Neuronal stem cell (in vitro differentiated cells): ENCODE results near the gene FCHSD2.

ENCODE experiments used
- DNase-seq: peaks from one replicate; pipeline ENCODE4 v3.0.0-alpha.2; 2013; ENCODE audit warnings: low spot score
- H2AFZ ChIP-seq: one replicate; pipeline ENCODE4 v1.6.1; 2013; ENCODE audit warnings: mild to moderate bottlenecking, low read length, inconsistent platforms
- H2AK5ac ChIP-seq: 2 replicates; pipeline ENCODE4 v1.6.1; 2013; ENCODE audit warnings: low read depth, mild to moderate bottlenecking, inconsistent platforms, low read length, moderate library complexity, mixed read lengths
- H2BK120ac ChIP-seq: 2 replicates; pipeline ENCODE4 v1.6.1; 2013; ENCODE audit warnings: low read depth, mild to moderate bottlenecking, inconsistent platforms, low read length, moderate library complexity, mixed read lengths
- H2BK12ac ChIP-seq: one replicate; pipeline ENCODE4 v1.6.1; 2013; ENCODE audit warnings: low read length, inconsistent platforms
- H2BK15ac ChIP-seq: 2 replicates; pipeline ENCODE4 v1.6.1; 2013; ENCODE audit warnings: mild to moderate bottlenecking, low read length, inconsistent platforms, mixed read lengths
- H2BK5ac ChIP-seq: one replicate; pipeline ENCODE4 v1.6.1; 2013; ENCODE audit warnings: inconsistent platforms, mild to moderate bottlenecking, low read length, moderate library complexity
- H3K14ac ChIP-seq: one replicate; pipeline ENCODE4 v1.6.1; 2013; ENCODE audit warnings: low read length, inconsistent platforms
- H3K18ac ChIP-seq: 2 replicates; pipeline ENCODE4 v1.6.1; 2013; ENCODE audit warnings: low read length, inconsistent platforms
- H3K23ac ChIP-seq: 2 replicates; pipeline ENCODE4 v1.6.1; 2013; ENCODE audit warnings: low read depth, mild to moderate bottlenecking, mixed read lengths, low read length, inconsistent platforms; ENCODE audit not compliant: poor library complexity
- H3K27ac ChIP-seq: replicated peaks from 3 replicates; pipeline ENCODE4 v1.5.1; 2013; ENCODE audit warnings: low read length, inconsistent platforms
- H3K27me3 ChIP-seq, 3 experiments: 2 replicates each; pipeline ENCODE4 v1.6.1; 2013; ENCODE audit warnings: low read length in 3 of 3, mild to moderate bottlenecking in 2 of 3, inconsistent platforms in 1 of 3, low read depth in 1 of 3, mixed read lengths in 1 of 3, moderate library complexity in 1 of 3; ENCODE audit not compliant: control insufficient read depth in 3 of 3, insufficient read depth in 3 of 3
- H3K36me3 ChIP-seq, 2 donors: replicated peaks in 1 of 2; 2 replicates each; pipeline ENCODE4 v1.6.1; 2013; ENCODE audit warnings: low read length in 2 of 2; ENCODE audit not compliant: control insufficient read depth in 2 of 2, insufficient read depth in 2 of 2
- H3K4ac ChIP-seq: 2 replicates; pipeline ENCODE4 v1.6.1; 2013; ENCODE audit warnings: inconsistent platforms, mild to moderate bottlenecking, low read length, moderate library complexity
- H3K4me1 ChIP-seq, 2 donors: 1 replicate in 1 of 2; 2 replicates in 1 of 2; pipeline ENCODE4 v1.6.1; 2013; ENCODE audit warnings: low read length in 2 of 2, low read depth in 1 of 2; ENCODE audit not compliant: control insufficient read depth in 2 of 2, insufficient read depth in 1 of 2
- H3K4me2 ChIP-seq: one replicate; pipeline ENCODE4 v1.6.1; 2013; ENCODE audit warnings: mild to moderate bottlenecking, low read length, inconsistent platforms; ENCODE audit not compliant: insufficient read depth, poor library complexity, severe bottlenecking
- H3K4me3 ChIP-seq, 2 donors: 2 replicates each; pipeline ENCODE4 v1.5.1; 2013; ENCODE audit warnings: low read length in 2 of 2, mild to moderate bottlenecking in 2 of 2, inconsistent platforms in 1 of 2, moderate library complexity in 1 of 2
- H3K79me1 ChIP-seq: one replicate; pipeline ENCODE4 v1.6.1; 2013; ENCODE audit warnings: low read depth, mild to moderate bottlenecking, inconsistent platforms, low read length, moderate library complexity
- H3K9ac ChIP-seq: one replicate; pipeline ENCODE4 v1.6.1; 2013; ENCODE audit warnings: mild to moderate bottlenecking, low read depth, low read length, inconsistent platforms; ENCODE audit not compliant: poor library complexity
- H3K9me3 ChIP-seq, 2 donors: replicated peaks in 1 of 2; 2 replicates each; pipeline versions ENCODE3 to v1.6.1; 2013; ENCODE audit warnings: low read length in 2 of 2, mild to moderate bottlenecking in 2 of 2, inconsistent platforms in 1 of 2, low read depth in 1 of 2, mixed read lengths in 1 of 2, moderate library complexity in 1 of 2; ENCODE audit not compliant: control insufficient read depth in 2 of 2, insufficient read depth in 1 of 2
- H4K8ac ChIP-seq: one replicate; pipeline ENCODE4 v1.6.1; 2013; ENCODE audit warnings: low read depth, mild to moderate bottlenecking, inconsistent platforms, low read length, moderate library complexity
- H4K91ac ChIP-seq: one replicate; pipeline ENCODE4 v1.6.1; 2013; ENCODE audit warnings: low read length, low read depth, mild to moderate bottlenecking, inconsistent platforms; ENCODE audit not compliant: poor library complexity
- WGBS, 2 donors: extraction: QIAGEN DNeasy Blood & Tissue Kit; methylation state at CpG; one replicate each; pipeline ENCODE4 v1.1.7; 2013; ENCODE audit warnings: missing lambda C conversion rate in 2 of 2, mixed read lengths in 1 of 2; ENCODE audit not compliant: insufficient read length in 2 of 2, insufficient replicate concordance in 1 of 2; ENCODE audit errors: extremely low coverage in 2 of 2; 5-methylcytosine and 5-hydroxymethylcytosine counted together

FCHSD2 gene

GRCh38 chr11:72974487-72975205 is 167.5 kb downstream of the FCHSD2 start:
- Histone ChIP-seq H4K8ac (no peak overlapping the region), H3K18ac (no peak overlapping the region), H3K36me3 (peaks cover 0 to 20% of the 10 kb centered on the region in 2 donors), H4K91ac (no peak overlapping the region), H3K4me2 (no peak overlapping the region), H3K23ac (no peak overlapping the region), H3K79me1 (no peaks in the 10 kb centered on the region), H3K27ac (no peak overlapping the region), H2BK15ac (no peak overlapping the region), H2BK120ac (no peak overlapping the region), H3K27me3 (no peaks in the 10 kb centered on the region), H2AFZ (no peak overlapping the region), H3K14ac (no peak overlapping the region), H3K4me3 (no peak overlapping the region), H3K4ac (no peak overlapping the region), H2AK5ac (no peak overlapping the region), H3K9ac (no peak overlapping the region), H2BK12ac (no peak overlapping the region), H2BK5ac (no peak overlapping the region), H3K4me1 (no peaks in the 10 kb centered on the region), H3K9me3 (peaks cover 0 to 5% of the 10 kb centered on the region in 2 donors)
- no peak for DNase-seq
- no CpG with 5 or more reads among the region's 3 CpGs for WGBS, 2 donors

GRCh38 chr11:72972496-72973128 is 169.5 kb downstream of the FCHSD2 start:
- Histone ChIP-seq H3K14ac (no peak overlapping the region), H2BK12ac (no peak overlapping the region), H3K9ac (no peak overlapping the region), H2AK5ac (no peak overlapping the region), H3K79me1 (no peaks in the 10 kb centered on the region), H3K4me1 (no peaks in the 10 kb centered on the region), H4K91ac (no peak overlapping the region), H3K23ac (no peak overlapping the region), H3K9me3 (peaks cover 0 to 5% of the 10 kb centered on the region in 2 donors), H3K18ac (no peak overlapping the region), H4K8ac (no peak overlapping the region), H3K27me3 (no peaks in the 10 kb centered on the region), H2AFZ (no peak overlapping the region), H3K4me3 (no peak overlapping the region), H2BK120ac (no peak overlapping the region), H3K27ac (no peak overlapping the region), H2BK5ac (no peak overlapping the region), H2BK15ac (no peak overlapping the region), H3K4me2 (no peak overlapping the region), H3K36me3 (peaks cover 0 to 9% of the 10 kb centered on the region in 2 donors), H3K4ac (no peak overlapping the region)
- DNase-seq = no peak
- WGBS, 2 donors = no CpG with 5 or more reads among the region's 6 CpGs

- WGBS, 2 donors = no CpG with 5 or more reads among the region's 6 CpGs
- H3K4me1 ChIP-seq = no peaks in the 10 kb centered on the region
- H2AFZ ChIP-seq = no peak overlapping the region
- no peak overlapping the region for H2BK120ac ChIP-seq
- no peak overlapping the region for H4K8ac ChIP-seq
- H4K91ac ChIP-seq = no peak overlapping the region
- H3K23ac ChIP-seq = no peak overlapping the region
- H3K27ac ChIP-seq = no peak overlapping the region
- H3K27me3 ChIP-seq = no peaks in the 10 kb centered on the region
- no peak overlapping the region for H2BK12ac ChIP-seq
- H2AK5ac ChIP-seq = no peak overlapping the region
- peaks cover 0 to 3% of the 10 kb centered on the region in 2 donors for H3K9me3 ChIP-seq
- H3K18ac ChIP-seq = no peak overlapping the region
- no peak overlapping the region for H2BK15ac ChIP-seq
- H3K4ac ChIP-seq = no peak overlapping the region
- peaks cover 0 to 9% of the 10 kb centered on the region in 2 donors for H3K36me3 ChIP-seq
- DNase-seq = no peak
- no peak overlapping the region for H3K9ac ChIP-seq
- H3K79me1 ChIP-seq = no peaks in the 10 kb centered on the region
- H3K14ac ChIP-seq = no peak overlapping the region
- H3K4me3 ChIP-seq = no peak overlapping the region
- H2BK5ac ChIP-seq = no peak overlapping the region
- H3K4me2 ChIP-seq = no peak overlapping the region
Measured at GRCh38 chr11:72971192-72971967, 170.7 kb downstream of the FCHSD2 start.

- no peaks in the 10 kb centered on the region for H3K27me3 ChIP-seq
- no peak overlapping the region for H4K91ac ChIP-seq
- no peak overlapping the region for H3K4me3 ChIP-seq
- no peaks in the 10 kb centered on the region for H3K79me1 ChIP-seq
- no peak overlapping the region for H3K4ac ChIP-seq
- no peak for DNase-seq
- no peak overlapping the region for H2BK5ac ChIP-seq
- H3K9me3 ChIP-seq = peaks cover 0 to 3% of the 10 kb centered on the region in 2 donors
- no peak overlapping the region for H4K8ac ChIP-seq
- H3K4me1 ChIP-seq = no peaks in the 10 kb centered on the region
- H3K36me3 ChIP-seq = peaks cover 0 to 10% of the 10 kb centered on the region in 2 donors
- no peak overlapping the region for H2BK120ac ChIP-seq
- no peak overlapping the region for H2AFZ ChIP-seq
- no peak overlapping the region for H2BK15ac ChIP-seq
- H2AK5ac ChIP-seq = no peak overlapping the region
- H2BK12ac ChIP-seq = no peak overlapping the region
- H3K23ac ChIP-seq = no peak overlapping the region
- no peak overlapping the region for H3K18ac ChIP-seq
- no peak overlapping the region for H3K27ac ChIP-seq
- H3K14ac ChIP-seq = no peak overlapping the region
- no CpG with 5 or more reads among the region's 6 CpGs for WGBS, 2 donors
- no peak overlapping the region for H3K9ac ChIP-seq
- H3K4me2 ChIP-seq = no peak overlapping the region
Measured at GRCh38 chr11:72970557-72971118, 171.5 kb downstream of the FCHSD2 start.
